HG02938 (cell line): Measurements from ENCODE around the gene RPRM.
"Not testable (repeated sequence)": the region's sequence is repeated elsewhere in the genome, so short reads cannot be mapped to it uniquely, and the experiment has no call there.

Source experiments
- ATAC-seq: cut with Tn5 transposase; IDR thresholded peaks from one replicate; pipeline ENCODE4 v1.9.1; 2021; ENCODE audit warnings: mild to moderate bottlenecking, moderate library complexity; ENCODE audit not compliant: unreplicated experiment

Gene RPRM

DNA sequence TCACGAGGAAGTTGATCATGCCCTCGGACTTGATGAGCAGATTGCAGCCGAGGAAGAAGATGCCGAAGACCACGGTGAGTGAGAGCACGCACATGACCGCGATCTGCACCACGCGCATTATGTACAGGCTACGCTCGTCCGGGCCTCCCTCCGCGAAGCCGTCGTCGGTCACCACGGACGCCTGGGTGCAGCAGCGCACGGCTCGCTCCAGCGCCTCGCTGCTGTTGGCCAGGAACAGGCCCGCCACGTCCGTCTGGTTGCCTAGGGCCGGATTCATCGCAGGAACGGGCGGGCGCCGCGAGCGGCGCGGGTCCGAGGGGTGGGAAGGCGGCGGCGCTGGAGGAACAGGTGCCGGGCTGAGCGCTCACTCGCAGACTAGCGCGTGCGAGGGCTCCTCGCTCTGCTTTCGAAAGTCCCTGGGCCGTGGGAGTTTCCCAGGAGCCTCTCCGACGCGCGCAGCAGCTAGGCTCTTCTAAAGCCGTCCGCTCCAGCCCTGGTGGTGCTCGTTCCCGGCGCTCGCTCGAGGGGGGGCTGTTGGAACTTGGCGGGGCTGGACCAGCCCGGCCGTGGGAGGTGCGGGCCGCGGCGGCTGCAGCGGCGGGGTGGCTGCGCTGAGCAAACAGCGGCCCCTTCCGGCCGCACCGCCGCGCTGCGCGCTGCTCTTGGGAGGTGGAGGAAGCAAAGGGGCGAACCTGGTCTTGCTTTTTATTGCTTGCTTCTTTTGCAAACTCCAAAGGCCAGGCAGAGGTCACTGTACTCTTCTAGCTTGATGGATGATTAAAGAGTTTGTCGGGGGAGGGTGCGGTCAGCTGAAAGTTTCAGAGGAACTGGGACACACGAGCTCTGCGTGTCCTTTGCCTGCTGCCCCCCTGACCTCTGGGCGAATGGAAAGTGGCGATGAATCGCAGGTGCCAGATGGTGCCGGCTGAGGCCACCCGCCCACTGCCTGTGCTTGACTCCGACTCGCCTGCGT, at the start of gene RPRM:
Gene RPRM (minus strand): TSS at position 474 of the 973 bp plus-strand sequence. CDS start 197 bp downstream, at position 277.
- ATAC-seq: peak; percentile 70

DNA sequence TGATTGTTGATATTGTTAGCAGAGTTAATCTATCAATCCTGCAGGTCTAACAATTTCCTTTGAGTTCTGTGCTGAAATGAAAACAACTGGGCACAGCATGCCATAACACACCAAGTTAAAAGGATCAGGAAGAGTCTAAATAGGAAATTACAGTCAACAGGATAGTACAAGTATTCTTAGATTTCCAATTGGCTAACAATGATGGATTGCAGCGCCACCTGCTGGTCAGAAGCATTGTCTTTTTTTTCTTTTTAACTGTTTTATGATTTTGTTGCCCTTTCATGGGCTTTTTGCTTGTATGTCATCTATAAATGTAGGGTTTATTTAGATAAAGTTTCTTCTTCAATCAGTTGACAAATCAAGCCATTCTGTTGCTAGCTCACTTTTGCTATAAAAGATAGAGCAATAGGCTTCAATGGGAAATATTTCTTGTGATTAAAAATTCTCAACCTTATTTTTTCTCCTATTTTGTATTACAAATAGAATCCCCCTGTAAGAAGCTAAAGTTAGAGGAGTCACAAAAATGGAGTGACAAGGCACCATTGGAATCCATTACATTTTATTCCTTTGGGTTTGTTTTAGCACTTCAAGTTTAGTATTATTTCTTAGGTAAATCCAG, 40.8 kb upstream of the RPRM start:
- ATAC-seq: peak; percentile 62

- ATAC-seq: no peak
Observed at GRCh38 chr2:153512331-153512730, 33.8 kb upstream of the RPRM start.

DNA sequence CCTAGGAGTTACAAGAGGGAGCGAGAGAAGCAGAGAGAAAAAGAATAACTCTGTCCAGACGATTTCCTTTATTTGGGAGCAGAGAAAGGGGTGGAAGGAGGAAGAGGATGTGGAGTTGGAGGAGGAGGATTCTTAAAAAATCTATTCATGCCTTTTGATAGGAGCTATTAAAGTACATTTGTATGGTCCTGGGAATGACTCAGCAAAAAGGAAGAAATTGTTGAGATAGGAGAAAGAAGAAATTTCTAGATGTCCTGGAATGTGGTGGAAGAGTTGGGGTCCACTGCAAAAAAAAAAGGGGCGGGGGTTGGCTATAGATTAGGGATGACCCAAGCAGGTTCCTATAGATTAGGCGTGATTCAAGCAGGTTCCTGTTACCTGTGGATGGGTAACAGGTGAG, 32.4 kb upstream of the RPRM start:
- no peak for ATAC-seq

- no peak for ATAC-seq
Observed at GRCh38 chr2:153509133-153509532, 30.6 kb upstream of the RPRM start.

DNA sequence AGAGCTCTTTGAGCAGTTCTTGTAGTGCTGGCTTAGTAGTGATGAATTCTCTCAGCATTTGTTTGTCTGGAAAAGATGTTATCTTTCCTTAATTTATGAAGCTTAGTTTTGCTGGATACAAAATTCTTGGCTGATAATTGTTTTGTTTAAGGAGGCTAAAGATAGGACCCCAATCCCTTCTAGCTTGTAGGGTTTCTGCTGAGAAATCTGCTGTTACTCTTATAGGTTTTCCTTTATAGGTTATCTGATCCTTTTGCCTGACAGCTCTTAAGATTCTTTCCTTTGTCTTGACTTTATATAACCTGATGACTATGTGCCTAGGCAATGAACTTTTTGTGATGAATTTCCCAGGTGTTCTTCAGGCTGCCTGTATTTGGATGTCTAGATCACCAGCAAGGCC, 27.9 kb upstream of the RPRM start:
- not testable (repeated sequence) for ATAC-seq

DNA sequence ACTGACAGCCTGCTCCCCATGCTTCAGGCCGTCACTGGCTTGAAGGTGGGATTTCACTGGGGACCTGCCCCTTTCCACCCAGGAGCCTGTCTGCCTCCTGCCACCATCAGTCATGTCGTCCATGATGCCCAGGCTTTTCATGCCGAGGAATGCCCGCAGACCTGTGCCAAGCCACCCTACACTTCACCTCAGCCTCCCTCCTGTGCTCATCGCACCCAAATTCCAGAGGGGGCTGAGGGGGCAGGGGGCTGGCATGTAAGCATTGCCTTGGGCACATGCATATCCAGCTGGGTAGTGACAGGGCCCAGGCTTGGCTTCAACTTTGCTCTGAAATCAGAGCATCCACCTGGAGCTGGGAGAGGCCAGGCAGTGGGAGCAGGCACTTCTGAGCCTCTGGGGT, 20.9 kb upstream of the RPRM start:
- ATAC-seq: no peak

GRCh38 chr2:153497938-153498629, 19.5 kb upstream of the RPRM start:
- ATAC-seq: no peak

- no peak for ATAC-seq
Observed at GRCh38 chr2:153495725-153496124, 17.2 kb upstream of the RPRM start.

- ATAC-seq: no peak
Observed at GRCh38 chr2:153488072-153488471, 9.5 kb upstream of the RPRM start.

DNA sequence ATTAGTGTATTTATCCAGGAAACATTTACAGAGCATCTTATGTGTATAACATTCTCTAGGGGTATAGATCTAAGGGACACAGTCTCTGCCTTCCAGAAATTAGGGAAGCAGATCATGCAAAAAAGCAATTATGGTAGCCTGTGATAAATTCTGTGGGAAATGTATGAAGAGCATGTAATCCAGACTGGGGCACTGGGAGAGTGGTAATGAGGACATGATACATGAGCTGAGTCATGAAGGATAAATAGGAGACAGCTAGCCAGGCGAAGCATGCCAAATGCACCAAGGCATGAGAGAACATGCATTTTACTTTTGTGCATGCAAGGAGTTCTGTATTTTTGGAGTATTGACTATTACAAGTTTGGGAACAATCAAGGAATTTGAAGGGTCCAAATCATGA, 8.9 kb upstream of the RPRM start:
- ATAC-seq: no peak

DNA sequence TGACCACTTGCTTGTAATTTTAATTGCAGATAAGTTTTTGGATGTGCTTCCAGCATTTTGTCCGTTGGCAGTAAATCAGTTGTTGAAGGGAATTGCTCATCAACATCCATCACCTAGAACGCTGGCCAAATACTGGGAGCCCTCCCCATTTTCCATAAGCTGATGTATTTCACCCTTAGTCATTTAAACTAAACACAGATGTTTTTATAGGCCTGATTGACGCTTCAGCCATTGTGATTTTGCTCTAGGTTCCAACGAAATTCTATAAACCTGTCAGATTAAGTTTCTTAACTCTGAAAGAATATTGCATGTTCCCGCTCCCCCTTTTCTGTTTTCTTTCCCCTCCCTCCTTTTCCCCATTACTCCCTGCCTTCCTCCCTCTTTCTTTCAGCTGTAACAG, 1.0 kb upstream of the RPRM start:
- no peak for ATAC-seq

- ATAC-seq: no peak
Observed at GRCh38 chr2:153477636-153478288, 800 bp downstream of the RPRM start.

DNA sequence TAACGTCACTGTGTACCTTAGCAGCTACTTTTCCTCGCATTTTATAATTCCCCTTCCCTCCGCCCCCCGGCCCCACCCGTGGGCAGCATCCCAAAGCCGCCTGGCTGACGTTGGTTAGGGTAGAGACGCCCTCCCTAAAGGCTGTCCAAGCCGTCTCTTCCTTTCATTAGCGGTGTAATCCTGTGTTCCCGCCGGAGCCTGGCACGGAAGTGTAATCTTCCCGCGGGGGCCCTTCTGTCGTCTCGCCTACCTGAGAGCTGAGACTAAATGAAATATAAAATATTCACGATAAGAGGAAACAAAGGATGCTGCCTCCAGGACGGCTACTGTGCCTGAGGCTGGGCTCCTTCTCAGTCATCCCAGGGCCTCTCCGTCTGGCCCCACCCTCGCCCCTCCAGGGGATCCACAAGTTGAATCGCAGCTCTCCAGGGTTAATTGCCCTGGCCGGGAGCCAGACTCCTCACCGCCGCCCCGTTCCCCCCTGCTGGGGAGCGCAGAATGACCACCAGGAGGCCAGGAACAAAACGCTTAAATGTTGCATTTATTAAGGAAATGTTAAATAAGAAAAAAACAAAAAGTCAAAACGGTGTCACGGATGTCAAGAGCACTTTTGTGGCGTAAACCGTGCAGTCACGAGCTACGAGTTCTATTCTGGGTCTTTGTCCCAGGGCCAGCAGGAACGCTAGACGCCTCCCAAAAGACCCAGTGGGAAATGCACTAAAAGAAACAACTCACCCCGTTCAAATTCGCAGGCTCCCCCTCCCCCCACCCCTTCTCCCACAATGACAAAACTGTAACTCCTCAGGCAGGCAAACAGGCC, 1.5 kb downstream of the RPRM start:
- no peak for ATAC-seq

DNA sequence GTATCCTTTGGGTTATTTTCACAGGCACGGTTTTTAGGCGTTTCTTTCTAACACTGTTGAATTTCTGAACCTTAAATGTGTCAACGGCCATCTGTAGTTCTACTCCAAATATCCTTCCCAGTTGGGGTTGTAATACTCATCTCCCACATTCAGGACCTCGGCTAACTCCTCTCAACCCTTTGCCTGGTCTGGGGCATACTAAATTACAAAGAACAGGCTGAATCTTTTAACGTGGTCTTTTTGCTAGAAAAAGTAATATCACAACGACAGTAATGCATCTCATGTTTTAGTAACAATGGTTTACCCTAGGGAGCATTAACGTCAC, 2.1 kb downstream of the RPRM start:
- ATAC-seq: no peak

DNA sequence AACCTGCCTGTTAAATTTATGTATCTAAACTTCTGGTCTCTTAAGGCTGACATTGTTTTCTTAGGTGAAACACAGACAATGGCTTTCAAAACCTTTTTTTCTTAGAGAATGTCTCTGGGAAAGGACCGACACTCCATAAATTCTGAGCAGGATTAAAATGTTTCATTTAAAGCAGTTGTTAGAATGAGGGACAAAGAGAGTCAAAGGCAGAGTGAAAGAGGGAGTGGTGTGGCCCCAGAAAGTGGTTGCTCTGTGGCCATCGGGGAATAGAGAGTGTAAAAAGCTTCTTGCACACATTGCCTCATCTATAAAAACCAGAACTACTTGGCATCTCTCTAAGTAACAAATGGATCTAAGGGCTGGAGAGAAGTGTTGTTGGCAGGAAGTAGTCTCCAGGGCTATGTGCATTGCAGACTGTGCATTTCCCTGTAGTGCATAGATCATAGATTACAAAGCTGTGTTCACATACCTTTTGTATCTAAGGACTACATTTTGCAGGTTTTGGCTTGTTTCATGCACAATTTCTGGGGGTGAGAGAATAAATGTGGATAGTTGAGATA, 3.6 kb downstream of the RPRM start:
- ATAC-seq: no peak

DNA sequence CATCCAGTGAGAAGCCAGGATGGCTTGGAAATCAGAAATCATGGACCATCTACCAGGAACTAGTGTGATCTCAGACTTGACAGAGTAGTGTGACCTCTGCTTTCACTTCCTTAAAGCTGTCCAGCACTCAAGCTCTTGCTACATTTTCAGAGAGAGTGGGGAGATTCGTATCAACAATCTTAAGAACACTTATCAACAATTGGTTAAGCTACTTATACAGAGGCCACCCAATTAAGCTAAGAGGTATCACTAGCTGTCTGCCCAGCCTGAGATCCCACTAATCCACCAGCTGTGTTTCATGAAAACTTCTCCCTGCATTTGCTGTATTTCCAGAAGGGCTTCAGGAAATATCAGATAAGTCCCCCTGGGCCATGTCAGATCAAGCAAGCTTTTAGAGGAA, 4.2 kb downstream of the RPRM start:
- ATAC-seq: no peak

DNA sequence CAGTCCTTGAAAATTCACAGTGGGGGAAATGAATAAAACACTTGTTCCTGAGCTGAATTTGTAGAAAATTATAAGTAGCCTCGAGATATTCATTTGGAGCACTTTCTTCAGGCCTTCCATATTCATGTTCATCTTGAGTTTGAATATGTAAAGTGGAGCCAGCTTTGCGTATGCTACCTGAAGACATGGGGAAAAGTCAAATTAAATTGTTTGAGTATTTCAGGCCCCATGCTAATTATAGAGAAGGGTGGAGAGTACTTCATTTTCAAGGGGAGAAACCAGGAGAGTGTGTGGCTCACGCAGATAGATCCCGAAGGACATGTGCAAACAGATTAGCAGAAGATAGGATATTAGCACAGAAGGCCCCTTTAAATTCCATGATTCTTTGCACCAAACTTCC, 7.7 kb downstream of the RPRM start:
- no peak for ATAC-seq

- ATAC-seq: no peak
Observed at GRCh38 chr2:153464395-153464794, 14.2 kb downstream of the RPRM start.

GRCh38 chr2:153462338-153462859, 16.2 kb downstream of the RPRM start:
- ATAC-seq: no peak
